ENCODE measurements around the gene MAD1L1. TPM values are rescaled to one million over a fixed set of nuclear protein-coding genes. Genes with fewer than 3 reads are reported as not detected.

Gene MAD1L1
- total RNA-seq, 2 experiments from 2014 or later = 40.0 to 44.7 TPM

GRCh38 chr7:2082139-2082998, 150.4 kb downstream of the MAD1L1 start:
- no peak for ATAC-seq
- H3K9me3 Mint-ChIP-seq = no peaks in the 10 kb centered on the region
- peaks cover 34% of the 10 kb centered on the region for H3K4me1 Mint-ChIP-seq (ENCODE audit: low read depth)
- ChIA-PET POLR2A (interaction anchor here (0.7 to 1.8 kb wide), 2 partner anchors 17 to 397 kb away, joined by 3 to 4 read pairs; no protein-coding TSS in a partner anchor), CTCF (interaction anchor here (0.7 kb wide), 1 partner anchor 21 kb away, joined by 3 read pairs; no protein-coding TSS in a partner anchor)
- H3K27me3 Mint-ChIP-seq = no peaks in the 10 kb centered on the region
- H3K36me3 Mint-ChIP-seq (ENCODE audit: low read depth) = peaks cover 3% of the 10 kb centered on the region
- intact Hi-C loops (cut with micrococcal nuclease) = no loop called here
- H3K27ac Mint-ChIP-seq = no peak overlapping the region
- TF ChIP-seq, protein P1, sequence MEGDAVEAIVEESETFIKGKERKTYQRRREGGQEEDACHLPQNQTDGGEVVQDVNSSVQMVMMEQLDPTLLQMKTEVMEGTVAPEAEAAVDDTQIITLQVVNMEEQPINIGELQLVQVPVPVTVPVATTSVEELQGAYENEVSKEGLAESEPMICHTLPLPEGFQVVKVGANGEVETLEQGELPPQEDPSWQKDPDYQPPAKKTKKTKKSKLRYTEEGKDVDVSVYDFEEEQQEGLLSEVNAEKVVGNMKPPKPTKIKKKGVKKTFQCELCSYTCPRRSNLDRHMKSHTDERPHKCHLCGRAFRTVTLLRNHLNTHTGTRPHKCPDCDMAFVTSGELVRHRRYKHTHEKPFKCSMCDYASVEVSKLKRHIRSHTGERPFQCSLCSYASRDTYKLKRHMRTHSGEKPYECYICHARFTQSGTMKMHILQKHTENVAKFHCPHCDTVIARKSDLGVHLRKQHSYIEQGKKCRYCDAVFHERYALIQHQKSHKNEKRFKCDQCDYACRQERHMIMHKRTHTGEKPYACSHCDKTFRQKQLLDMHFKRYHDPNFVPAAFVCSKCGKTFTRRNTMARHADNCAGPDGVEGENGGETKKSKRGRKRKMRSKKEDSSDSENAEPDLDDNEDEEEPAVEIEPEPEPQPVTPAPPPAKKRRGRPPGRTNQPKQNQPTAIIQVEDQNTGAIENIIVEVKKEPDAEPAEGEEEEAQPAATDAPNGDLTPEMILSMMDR (IDR thresholded peaks at IDR 0.05) = no peak
- H3K4me3 Mint-ChIP-seq = no peak overlapping the region
- DNase-seq = no peak

DNA sequence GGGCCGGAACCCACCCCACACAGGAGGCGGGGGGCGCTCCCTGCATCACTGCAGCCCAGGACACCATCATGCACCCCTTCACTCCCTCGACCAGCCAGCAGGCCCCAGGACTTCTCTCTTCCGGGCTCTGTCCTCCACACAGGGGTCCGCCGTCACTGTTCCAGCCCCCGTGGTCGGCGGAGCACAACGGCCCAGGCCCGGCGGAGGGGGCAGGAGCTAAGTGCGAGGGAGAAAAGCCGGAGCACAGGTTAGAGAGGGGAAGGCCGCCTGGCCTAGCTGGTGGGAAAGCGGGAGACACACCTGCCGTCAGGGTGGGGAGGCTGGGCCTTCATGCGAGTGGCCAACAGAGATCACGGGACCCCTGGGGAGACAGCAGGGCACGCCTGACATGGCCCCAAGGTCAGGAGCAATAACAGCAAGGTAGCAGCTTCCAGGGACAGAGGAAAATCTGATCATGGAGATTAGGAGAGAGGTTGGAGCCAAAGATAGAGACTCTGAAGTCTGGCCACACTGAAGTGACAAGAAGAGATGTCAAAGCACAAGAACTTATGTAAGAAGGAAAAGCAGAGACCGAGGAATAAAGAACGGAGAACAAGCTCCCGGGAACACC, 151.1 kb downstream of the MAD1L1 start:
- POLR2A ChIA-PET = interaction anchor here (0.7 to 1.8 kb wide), 2 partner anchors 18 to 398 kb away, joined by 3 to 4 read pairs; no protein-coding TSS in a partner anchor

GRCh38 chr7:2080477-2080876, 152.3 kb downstream of the MAD1L1 start:
- DNase-seq (no peak), ATAC-seq (no peak)
- no peak overlapping the region for H3K27ac Mint-ChIP-seq
- H3K4me1 Mint-ChIP-seq (ENCODE audit: low read depth) = peaks cover 34% of the 10 kb centered on the region
- TF ChIP-seq, protein P1 (IDR thresholded peaks at IDR 0.05) = no peak
- ChIA-PET CTCF (no interaction called here), POLR2A (no interaction called here)
- H3K36me3 Mint-ChIP-seq (ENCODE audit: low read depth) = peaks cover 3% of the 10 kb centered on the region
- no peaks in the 10 kb centered on the region for H3K9me3 Mint-ChIP-seq
- no peaks in the 10 kb centered on the region for H3K27me3 Mint-ChIP-seq
- intact Hi-C loops (cut with micrococcal nuclease) = no loop called here
- no peak overlapping the region for H3K4me3 Mint-ChIP-seq

More for the DNA sequence above, 151.1 kb downstream of the MAD1L1 start:
- CTCF ChIA-PET = interaction anchor here (0.7 kb wide), 1 partner anchor 20 kb away, joined by 3 read pairs; no protein-coding TSS in a partner anchor
- ATAC-seq (no peak), DNase-seq (no peak)
- Mint-ChIP-seq H3K4me3 (no peak overlapping the region), H3K27me3 (no peaks in the 10 kb centered on the region), H3K36me3 (ENCODE audit: low read depth) (peaks cover 3% of the 10 kb centered on the region), H3K4me1 (ENCODE audit: low read depth) (peaks cover 34% of the 10 kb centered on the region), H3K27ac (no peak overlapping the region), H3K9me3 (no peaks in the 10 kb centered on the region)
- TF ChIP-seq, protein P1 (IDR thresholded peaks at IDR 0.05) = no peak
- intact Hi-C loops (cut with micrococcal nuclease) = no loop called here

DNA sequence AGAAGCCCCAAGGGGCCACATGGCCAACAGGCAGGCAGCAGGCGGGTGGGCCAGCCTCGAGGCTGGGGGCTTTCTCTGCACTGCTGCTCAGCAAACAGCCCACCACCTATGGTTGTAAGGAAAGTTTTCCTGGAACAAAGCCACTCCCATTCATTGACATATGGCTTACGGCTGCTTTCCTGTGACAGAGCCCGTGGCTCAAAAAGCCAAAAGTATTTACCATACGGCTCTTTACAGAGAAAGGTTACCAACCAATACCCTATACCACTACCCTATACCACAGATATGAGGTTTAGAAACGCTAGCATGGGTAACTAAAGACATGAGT, 152.7 kb downstream of the MAD1L1 start:
- Mint-ChIP-seq H3K27ac (no peak overlapping the region), H3K27me3 (no peaks in the 10 kb centered on the region), H3K4me3 (no peak overlapping the region), H3K36me3 (ENCODE audit: low read depth) (peaks cover 3% of the 10 kb centered on the region), H3K4me1 (ENCODE audit: low read depth) (peaks cover 29% of the 10 kb centered on the region), H3K9me3 (no peaks in the 10 kb centered on the region)
- POLR2A ChIA-PET = no interaction called here
- ATAC-seq (no peak), DNase-seq (no peak)
- TF ChIP-seq, protein P1 (IDR thresholded peaks at IDR 0.05) = no peak
- intact Hi-C loops (cut with micrococcal nuclease) = no loop called here
- CTCF ChIA-PET = no interaction called here

Data from activated CD8-positive, alpha-beta T cell treated with anti-CD3 and anti-CD28 coated beads for 36 hours (primary cell).